NOMO-1 (cell line): ENCODE data around the gene RPN2.
"Not testable (repeated sequence)": the region's sequence is repeated elsewhere in the genome, so short reads cannot be mapped to it uniquely, and the experiment has no call there.

Experiments used
- DNase-seq, 2 experiments: peaks; one replicate each; lab custom pipeline; 2025; ENCODE audit not compliant: unreplicated experiment in 2 of 2; lab: John Stamatoyannopoulos, UW

The RPN2 gene

GRCh38 chr20:37178839-37179682, at the start of gene RPN2, which contains the start of gene MROH8:
Gene RPN2, plus strand, starts transcription at chr20:37179330. Its CDS starts 27 bp downstream, at chr20:37179357.
Gene MROH8, minus strand, starts transcription at chr20:37179548.
- peak; percentile 93 to 96 for DNase-seq

- no peak for DNase-seq
These were observed 47.6 kb upstream of the RPN2 start for GRCh38 chr20:37131486-37131885.

GRCh38 chr20:37133952-37134351, 45.2 kb upstream of the RPN2 start:
- no peak for DNase-seq

- no peak for DNase-seq
These were observed 41.6 kb upstream of the RPN2 start for GRCh38 chr20:37137547-37137946.

GRCh38 chr20:37142708-37143107, 36.4 kb upstream of the RPN2 start:
- no peak for DNase-seq

- peak in 1 of 2 experiments; percentile 16 for DNase-seq
These were observed 34.2 kb upstream of the RPN2 start for GRCh38 chr20:37144856-37145404.

GRCh38 chr20:37147250-37147649, 31.9 kb upstream of the RPN2 start:
- no peak for DNase-seq

GRCh38 chr20:37150864-37151263, 28.3 kb upstream of the RPN2 start:
- DNase-seq: not testable (repeated sequence)

GRCh38 chr20:37151529-37151928, 27.6 kb upstream of the RPN2 start:
- no peak for DNase-seq

- peak; percentile 63 to 82 for DNase-seq
These were observed 26.8 kb upstream of the RPN2 start for GRCh38 chr20:37152284-37152683.

GRCh38 chr20:37154684-37155298, 24.3 kb upstream of the RPN2 start:
- DNase-seq: no peak

GRCh38 chr20:37155987-37156386, 23.1 kb upstream of the RPN2 start:
- no peak for DNase-seq

GRCh38 chr20:37158248-37158647, 20.9 kb upstream of the RPN2 start:
- no peak for DNase-seq

GRCh38 chr20:37160683-37161082, 18.4 kb upstream of the RPN2 start:
- DNase-seq: no peak

- DNase-seq: no peak
These were observed 17.1 kb upstream of the RPN2 start for GRCh38 chr20:37161830-37162549.

- no peak for DNase-seq
These were observed 16.5 kb upstream of the RPN2 start for GRCh38 chr20:37162646-37163045.

GRCh38 chr20:37163832-37164554, 15.1 kb upstream of the RPN2 start:
- DNase-seq: no peak

- no peak for DNase-seq
These were observed 14.1 kb upstream of the RPN2 start for GRCh38 chr20:37165031-37165430.

GRCh38 chr20:37166867-37167266, 12.3 kb upstream of the RPN2 start:
- DNase-seq: no peak

GRCh38 chr20:37172836-37173235, 6.3 kb upstream of the RPN2 start:
- DNase-seq: no peak
